K562 (cell line): ENCODE data around the gene TEX22. TPM values are rescaled to one million over a fixed set of nuclear protein-coding genes. Genes with fewer than 3 reads are reported as not detected.

Experiments
- ATF2 ChIP-seq: sonication (generic); formaldehyde crosslinking; IDR thresholded peaks from 2 replicates; pipeline ENCODE4 v1.8.1; 2022; ENCODE audit warnings: missing genetic modification reagents
- CREB5 ChIP-seq: fragments of 250-450 bp; sonication (Bioruptor Pico); IDR thresholded peaks from 2 replicates; pipeline ENCODE4 v1.5.0; 2020; ENCODE audit warnings: mild to moderate bottlenecking
- DDX20 ChIP-seq: fragments of 450-650 bp; IDR thresholded peaks from 2 replicates; pipeline ENCODE4 v1.6.1; 2016; ENCODE audit warnings: missing genetic modification characterization, low read depth, mild to moderate bottlenecking, missing compliant biosample characterization, moderate library complexity
- DLX4 ChIP-seq: fragments of 250-450 bp; sonication (Bioruptor Pico); IDR thresholded peaks from 2 replicates; pipeline ENCODE4 v1.6.1; 2021; ENCODE audit warnings: mild to moderate bottlenecking
- FOXK1 ChIP-seq: sonication (generic); formaldehyde crosslinking; IDR thresholded peaks from 2 replicates; pipeline ENCODE4 v1.8.0; 2022; ENCODE audit warnings: missing genetic modification reagents, mild to moderate bottlenecking, borderline replicate concordance
- HDAC1 ChIP-seq, 2 experiments: fragments of 450-650 bp; IDR thresholded peaks; 2 replicates each; pipeline ENCODE4 v1.6.1; 2016 to 2017; ENCODE audit warnings: inconsistent platforms in 1 of 2, mild to moderate bottlenecking in 1 of 2, moderate library complexity in 1 of 2
- HDAC3 ChIP-seq: fragments of 450-650 bp; IDR thresholded peaks from 2 replicates; pipeline ENCODE4 v1.6.1; 2018; ENCODE audit warnings: borderline replicate concordance, mild to moderate bottlenecking, moderate library complexity; ENCODE audit not compliant: partially characterized antibody
- HSF4 ChIP-seq: fragments of 250-450 bp; sonication (Bioruptor Pico); IDR thresholded peaks from 2 replicates; pipeline ENCODE4 v2.1.2; 2022; ENCODE audit warnings: mild to moderate bottlenecking, moderate library complexity, borderline replicate concordance
- IFI16 ChIP-seq: fragments of 250-450 bp; sonication (Bioruptor Pico); IDR thresholded peaks from 2 replicates; pipeline ENCODE4 v2.1.2; 2022; ENCODE audit warnings: mild to moderate bottlenecking, inconsistent platforms
- KAT2B ChIP-seq: IDR thresholded peaks from one replicate; pipeline ENCODE4 v1.6.1; 2012; ENCODE audit warnings: low read depth, mild to moderate bottlenecking, control low read depth, inconsistent platforms, low read length, moderate library complexity
- KLF13 ChIP-seq: fragments of 450-650 bp; IDR thresholded peaks from 2 replicates; pipeline ENCODE4 v1.6.1; 2016; ENCODE audit warnings: missing genetic modification characterization, low read depth, mild to moderate bottlenecking, missing compliant biosample characterization, moderate library complexity, borderline replicate concordance
- KLF16 ChIP-seq: IDR thresholded peaks from 2 replicates; pipeline ENCODE4 v1.6.1; 2016; ENCODE audit warnings: antibody characterized with exemption
- MED1 ChIP-seq: sonication (generic); formaldehyde crosslinking; IDR thresholded peaks from 2 replicates; pipeline ENCODE4 v1.8.1; 2023; ENCODE audit warnings: missing genetic modification reagents, borderline replicate concordance
- MTA1 ChIP-seq: fragments of 450-650 bp; IDR thresholded peaks from 2 replicates; pipeline ENCODE4 v1.6.1; 2017; ENCODE audit warnings: borderline replicate concordance
- NR1H2 ChIP-seq: sonication (generic); formaldehyde crosslinking; IDR thresholded peaks from 2 replicates; pipeline ENCODE4 v1.4.0; 2020; ENCODE audit warnings: mild to moderate bottlenecking, missing genetic modification reagents
- NR4A1 ChIP-seq, 2 experiments: fragments of 250-450 bp in 1 of 2; fragments of 450-650 bp in 1 of 2; sonication (Bioruptor Pico) in 1 of 2; IDR thresholded peaks; 2 replicates each; pipeline versions ENCODE4 v1.4.0 to v1.6.1; 2016 to 2020; ENCODE audit warnings: mild to moderate bottlenecking in 2 of 2, missing compliant biosample characterization in 1 of 2, missing genetic modification characterization in 1 of 2, moderate library complexity in 1 of 2
- NRF1 ChIP-seq, 2 experiments: fragments of 450-650 bp; IDR thresholded peaks in 1 of 2; conservative IDR thresholded peaks in 1 of 2; 2 replicates each; pipeline ENCODE4 v1.6.1; 2014; ENCODE audit warnings: mild to moderate bottlenecking in 2 of 2
- POLR2G ChIP-seq: fragments of 200-400 bp; formaldehyde crosslinking; IDR thresholded peaks from 2 replicates; pipeline ENCODE4 v1.6.1; 2017; ENCODE audit warnings: low read depth, mild to moderate bottlenecking, antibody characterized with exemption, low read length, moderate library complexity
- RBM14 ChIP-seq: fragments of 200-400 bp; formaldehyde crosslinking; IDR thresholded peaks from 2 replicates; pipeline ENCODE4 v1.6.1; 2018; ENCODE audit warnings: low read depth, mild to moderate bottlenecking, low read length, moderate library complexity, borderline replicate concordance; ENCODE audit not compliant: insufficient read depth
- SIN3B ChIP-seq: fragments of 450-650 bp; IDR thresholded peaks from 2 replicates; pipeline ENCODE4 v1.6.1; 2017; ENCODE audit warnings: low read depth, mild to moderate bottlenecking, moderate library complexity
- TAF15 ChIP-seq: fragments of 200-400 bp; formaldehyde crosslinking; IDR thresholded peaks from 2 replicates; pipeline ENCODE4 v1.6.1; 2017; ENCODE audit warnings: mild to moderate bottlenecking, low read depth, low read length, moderate library complexity
- ZC3H4 ChIP-seq: sonication (generic); formaldehyde crosslinking; IDR thresholded peaks from 2 replicates; pipeline ENCODE4 v1.9.0; 2021; ENCODE audit warnings: missing genetic modification reagents, borderline replicate concordance
- ZFX ChIP-seq: sonication (generic); formaldehyde crosslinking; IDR thresholded peaks from 2 replicates; pipeline ENCODE4 v1.8.0; 2022; ENCODE audit warnings: mild to moderate bottlenecking, missing genetic modification reagents, moderate library complexity
- polyA plus RNA-seq, 8 experiments: library from polyadenylated mRNA; depleted of rRNA in 4 of 8; stranded (reverse) in 5 of 8; unstranded in 3 of 8; fragments of >200 nt; fragmentation: Nextera tagmentation in 2 of 8; fragmentation: Illumina TruSeq in 1 of 8; extraction: Ambion mirVana in 2 of 8; extraction: Trizol in 1 of 8; gene quantifications; 2 replicates each; pipeline versions ENCODE4 v1.2.1 to v1.2.3, GENCODE V29; 2011 to 2014; ENCODE audit warnings: inconsistent platforms in 1 of 8, missing spikeins in 1 of 8
- total RNA-seq, 7 experiments: library from RNA; depleted of rRNA in 6 of 7; stranded (reverse); fragments of >200 nt in 6 of 7; fragmentation: Illumina TruSeq in 2 of 7; extraction: Trizol in 2 of 7; gene quantifications; 2 replicates each; pipeline versions ENCODE4 v1.2.1 to v1.2.3, GENCODE V29; 2011 to 2021; ENCODE audit warnings: low replicate concordance in 1 of 7

The TEX22 gene
- total and polyA plus RNA-seq, 9 of the 15 experiments (the other 6 are each of a cell fraction or from before 2014, with no cell fraction given), result 0.04 to 1.7 (median 0.23) TPM; not detected in 2

GRCh38 chr14:105419195-105420091 is 21.1 kb downstream of the TEX22 start, which contains the start of gene MTA1 (continued):
- TF ChIP-seq NR1H2 (CRISPR knock-in tag) (no peak), CREB5 (no peak), HDAC1 (IDR thresholded peaks at IDR 0.05) (no peak), NRF1 (conservative IDR thresholded peaks at IDR 0.05 in 1 of 2, IDR thresholded peaks at IDR 0.05 in 1 of 2) (no peak), DDX20 (tag) (no peak), KLF16 (no peak), NR4A1 (CRISPR knock-in tag; IDR thresholded peaks at IDR 0.05) (no peak), NR4A1 (tag; IDR thresholded peaks at IDR 0.05) (no peak), KAT2B (no peak), SIN3B (0 out of 2 replicates have a peak, but pooled peaks have one; percentile 24), ZFX (CRISPR knock-in tag) (peak; percentile 60), ATF2 (CRISPR knock-in tag) (no peak), KLF13 (tag) (no peak), DLX4 (no peak), POLR2G (peak; percentile 49), IFI16 (CRISPR knock-in tag) (no peak), MTA1 (no peak), HDAC3 (no peak), HSF4 (CRISPR knock-in tag) (no peak), RBM14 (no peak), FOXK1 (CRISPR knock-in tag) (no peak), MED1 (no peak), TAF15 (no peak), ZC3H4 (CRISPR knock-in tag) (no peak)
